A549 (cell line): Measurements from ENCODE around the gene CLCN4.

Experiments used
- CBX8 ChIP-seq: fragments of 200-600 bp; sonication (generic); IDR thresholded peaks from 2 replicates; pipeline ENCODE4 v1.6.1; 2016
- CTCF ChIP-seq: fragments of >200 bp; sonication (Bioruptor Twin); formaldehyde crosslinking; IDR thresholded peaks from 3 replicates; pipeline ENCODE4 v1.5.1; 2016
- RNF2 ChIP-seq: fragments of 200-600 bp; sonication (generic); IDR thresholded peaks from 2 replicates; pipeline ENCODE4 v1.6.1; 2016; ENCODE audit warnings: low read depth, mild to moderate bottlenecking, antibody characterized with exemption, moderate library complexity, borderline replicate concordance

- TF ChIP-seq CTCF (no peak), RNF2 (no peak), CBX8 (no peak)
Measured at GRCh38 chrX:10174051-10174450, 17.3 kb downstream of the CLCN4 start.
